Subcutaneous adipose tissue (tissue), 4 donors: ENCODE data around the gene RAB11FIP3. TPM values are rescaled to one million over a fixed set of nuclear protein-coding genes. Genes with fewer than 3 reads are reported as not detected.

Experiments
- CTCF ChIP-seq: fragments of 450-650 bp; IDR thresholded peaks from one replicate; pipeline ENCODE4 v1.5.1; 2016; ENCODE audit warnings: low read depth, mild to moderate bottlenecking, control low read depth, antibody characterized with exemption, moderate library complexity
- small RNA-seq: library from RNA; depleted of rRNA; stranded (forward); fragments of <200 nt; gene quantifications from one replicate; pipeline ENCODE3, GENCODE V24; 2016
- total RNA-seq, 4 donors: library from RNA; depleted of rRNA; stranded (reverse); fragments of >200 nt; gene quantifications; one replicate each; pipeline ENCODE4 v1.1.0, GENCODE V29; 2016

Gene RAB11FIP3
- total RNA-seq, 4 donors from 2014 or later, result 10.9 to 35.0 (median 21.0) TPM

GRCh38 chr16:569445-570254 is 144.2 kb downstream of the RAB11FIP3 start, which contains the start of gene PIGQ:
TSS of gene PIGQ (plus strand) at chr16:569968. CDS start at chr16:574075, 4,107 bp downstream.
- TF ChIP-seq CTCF, result no peak

Small RNAs within 50 kb of the gene (small RNA-seq; reads per million reads assigned to genes)
- not detected for gene MIR3176
- not detected for gene MIR5587
- 0.49 reads per million for gene RF00019
- gene Z98883.1, result not detected

Other genes starting within 250 kb of the RAB11FIP3 start
- 10 to 100 TPM; 11.9 to 71.7 (median 41.0) TPM for gene HBA1, start 249.0 kb upstream of the RAB11FIP3 start, total RNA-seq
- not detected for gene HBQ1, start 245.2 kb upstream of the RAB11FIP3 start, total RNA-seq
- gene LUC7L, start 196.2 kb upstream of the RAB11FIP3 start, total RNA-seq, result 100 to 1,000 TPM in 2 of 4 donors, 10 to 100 TPM in 2; 73.9 to 133 (median 94.1) TPM
- 100 to 1,000 TPM in 1 of 4 donors, 10 to 100 TPM in 3; 43.4 to 117 (median 50.2) TPM for gene FAM234A, start 190.8 kb upstream of the RAB11FIP3 start, total RNA-seq
- 10 to 100 TPM in 2 of 4 donors, 1 to 10 TPM in 2; 6.2 to 20.2 (median 11.4) TPM for gene RGS11, start 149.7 kb upstream of the RAB11FIP3 start, total RNA-seq
- gene ARHGDIG, start 145.1 kb upstream of the RAB11FIP3 start, total RNA-seq, result not detected
- gene PDIA2, start 142.5 kb upstream of the RAB11FIP3 start, total RNA-seq, result under 1 TPM in 2 of 4 donors, not detected in 2; 0.22 to 0.94 TPM
- gene AXIN1, start 72.9 kb upstream of the RAB11FIP3 start, total RNA-seq, result 10 to 100 TPM; 11.1 to 19.0 (median 15.0) TPM
- gene MRPL28, start 55.1 kb upstream of the RAB11FIP3 start, total RNA-seq, result 10 to 100 TPM; 37.3 to 59.9 (median 47.5) TPM
- 10 to 100 TPM; 18.3 to 43.5 (median 28.3) TPM for gene PGAP6, start 43.7 kb upstream of the RAB11FIP3 start, total RNA-seq
- gene NME4, start 28.4 kb upstream of the RAB11FIP3 start, total RNA-seq, result 100 to 1,000 TPM in 2 of 4 donors, 10 to 100 TPM in 2; 62.1 to 120 (median 96.5) TPM
- gene DECR2, start 23.8 kb upstream of the RAB11FIP3 start, total RNA-seq, result 10 to 100 TPM in 3 of 4 donors, 1 to 10 TPM in 1; 9.8 to 54.8 (median 20.3) TPM
- gene CAPN15, start 102.1 kb downstream of the RAB11FIP3 start, total RNA-seq, result 10 to 100 TPM in 3 of 4 donors, 1 to 10 TPM in 1; 7.6 to 30.0 (median 13.3) TPM
- gene PRR35, start 134.7 kb downstream of the RAB11FIP3 start, total RNA-seq, result not detected
- gene NHLRC4, start 141.4 kb downstream of the RAB11FIP3 start, total RNA-seq, result 1 to 10 TPM in 2 of 4 donors, under 1 TPM in 1, not detected in 1; 0.85 to 3.8 (median 2.0) TPM
- gene PIGQ, start 144.3 kb downstream of the RAB11FIP3 start, total RNA-seq, result 10 to 100 TPM in 3 of 4 donors, 1 to 10 TPM in 1; 9.5 to 42.0 (median 16.4) TPM
- gene RAB40C, start 164.4 kb downstream of the RAB11FIP3 start, total RNA-seq, result 10 to 100 TPM in 2 of 4 donors, 1 to 10 TPM in 2; 7.7 to 32.2 (median 12.3) TPM
- gene WFIKKN1, start 205.3 kb downstream of the RAB11FIP3 start, total RNA-seq, result 1 to 10 TPM in 1 of 4 donors, not detected in 3; 1.5 TPM
- gene METTL26, start 210.7 kb downstream of the RAB11FIP3 start, total RNA-seq, result 100 to 1,000 TPM in 3 of 4 donors, 10 to 100 TPM in 1; 72.2 to 199 (median 117) TPM
- gene MCRIP2, start 216.2 kb downstream of the RAB11FIP3 start, total RNA-seq, result 10 to 100 TPM; 19.2 to 60.7 (median 39.7) TPM
- 10 to 100 TPM in 1 of 4 donors, 1 to 10 TPM in 3; 6.7 to 30.1 (median 8.4) TPM for gene WDR90, start 223.7 kb downstream of the RAB11FIP3 start, total RNA-seq
- gene RHOT2, start 242.5 kb downstream of the RAB11FIP3 start, total RNA-seq, result 10 to 100 TPM; 26.2 to 75.4 (median 37.8) TPM